ENCODE results near the gene PCSK1N. TPM values are rescaled to one million over a fixed set of nuclear protein-coding genes. Genes with fewer than 3 reads are reported as not detected.

The PCSK1N gene
- total RNA-seq, 1 donor: not detected

DNA sequence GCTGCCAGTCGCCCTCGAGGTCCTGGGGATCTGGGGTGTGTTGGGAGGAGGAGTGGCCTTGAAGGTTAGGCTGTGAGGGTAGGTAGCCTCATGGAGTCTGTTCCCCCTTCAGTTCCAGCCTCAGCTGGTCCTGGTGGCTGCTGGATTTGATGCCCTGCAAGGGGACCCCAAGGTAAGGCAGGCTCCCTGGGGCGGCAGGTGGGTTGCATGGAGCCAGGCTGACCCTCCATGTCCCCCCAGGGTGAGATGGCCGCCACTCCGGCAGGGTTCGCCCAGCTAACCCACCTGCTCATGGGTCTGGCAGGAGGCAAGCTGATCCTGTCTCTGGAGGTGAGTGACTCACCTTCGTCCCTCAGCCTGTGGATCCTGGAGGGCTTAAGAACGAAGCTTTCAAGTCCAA, 20.7 kb downstream of the PCSK1N start:
- no peak overlapping the region for H3K27ac ChIP-seq (ENCODE audit: low read depth, low read length)
- no peaks in the 10 kb centered on the region for H4K20me1 ChIP-seq (ENCODE audit: insufficient read depth, low read length)

GRCh38 chrX:48813644-48814043, 21.8 kb downstream of the PCSK1N start:
- Histone ChIP-seq H3K9me3 (ENCODE audit: low read depth, low read length) (no peaks in the 10 kb centered on the region), H3K4me2 (ENCODE audit: insufficient read depth, low read length) (no peak overlapping the region), H3K79me2 (ENCODE audit: insufficient read depth, low read length) (no peaks in the 10 kb centered on the region), H3K4me1 (ENCODE audit: insufficient read depth, low read length) (no peaks in the 10 kb centered on the region), H2AFZ (ENCODE audit: low read length) (no peak overlapping the region), H4K20me1 (ENCODE audit: insufficient read depth, low read length) (no peaks in the 10 kb centered on the region), H3K4me3 (ENCODE audit: insufficient read depth, low read length) (no peak overlapping the region), H3K27me3 (ENCODE audit: insufficient read depth, low read length) (no peaks in the 10 kb centered on the region), H3K36me3 (ENCODE audit: insufficient read depth, low read length) (no peaks in the 10 kb centered on the region), H3K27ac (ENCODE audit: low read depth, low read length) (no peak overlapping the region)
- no peak for TF ChIP-seq CTCF (IDR thresholded peaks at IDR 0.05; ENCODE audit: extremely low read depth, low read depth, low read length)
- no peak for DNase-seq (ENCODE audit: insufficient read length, low spot score, missing footprints)

More for the DNA sequence above, 20.7 kb downstream of the PCSK1N start:
- TF ChIP-seq CTCF (IDR thresholded peaks at IDR 0.05; ENCODE audit: extremely low read depth, low read depth, low read length): no peak
- Histone ChIP-seq H3K4me1 (ENCODE audit: insufficient read depth, low read length) (no peaks in the 10 kb centered on the region), H3K4me2 (ENCODE audit: insufficient read depth, low read length) (no peak overlapping the region), H3K27me3 (ENCODE audit: insufficient read depth, low read length) (no peaks in the 10 kb centered on the region), H3K4me3 (ENCODE audit: insufficient read depth, low read length) (no peak overlapping the region), H3K9me3 (ENCODE audit: low read depth, low read length) (no peaks in the 10 kb centered on the region), H3K36me3 (ENCODE audit: insufficient read depth, low read length) (no peaks in the 10 kb centered on the region), H2AFZ (ENCODE audit: low read length) (no peak overlapping the region), H3K79me2 (ENCODE audit: insufficient read depth, low read length) (no peaks in the 10 kb centered on the region)
- DNase-seq (ENCODE audit: insufficient read length, low spot score, missing footprints): no peak

GRCh38 chrX:48806081-48806480, 29.3 kb downstream of the PCSK1N start:
- Histone ChIP-seq H3K36me3 (ENCODE audit: insufficient read depth, low read length) (peaks cover 6% of the 10 kb centered on the region), H3K9me3 (ENCODE audit: low read depth, low read length) (no peaks in the 10 kb centered on the region), H3K4me2 (ENCODE audit: insufficient read depth, low read length) (no peak overlapping the region), H3K27ac (ENCODE audit: low read depth, low read length) (no peak overlapping the region), H4K20me1 (ENCODE audit: insufficient read depth, low read length) (no peaks in the 10 kb centered on the region), H3K4me3 (ENCODE audit: insufficient read depth, low read length) (no peak overlapping the region), H3K27me3 (ENCODE audit: insufficient read depth, low read length) (no peaks in the 10 kb centered on the region), H3K4me1 (ENCODE audit: insufficient read depth, low read length) (no peaks in the 10 kb centered on the region), H3K79me2 (ENCODE audit: insufficient read depth, low read length) (no peaks in the 10 kb centered on the region), H2AFZ (ENCODE audit: low read length) (no peak overlapping the region)
- no peak for TF ChIP-seq CTCF (IDR thresholded peaks at IDR 0.05; ENCODE audit: extremely low read depth, low read depth, low read length)
- DNase-seq (ENCODE audit: insufficient read length, low spot score, missing footprints): no peak

DNA sequence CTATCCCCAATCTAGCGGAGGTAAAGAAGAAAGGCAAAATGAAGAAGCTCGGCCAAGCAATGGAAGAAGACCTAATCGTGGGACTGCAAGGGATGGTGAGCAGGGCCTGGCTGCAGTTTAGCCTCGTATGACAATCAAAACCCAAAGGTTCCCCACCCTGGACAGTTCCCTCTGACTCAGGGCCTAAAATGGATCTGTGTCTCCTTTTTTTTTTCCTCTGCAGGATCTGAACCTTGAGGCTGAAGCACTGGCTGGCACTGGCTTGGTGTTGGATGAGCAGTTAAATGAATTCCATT, 32.6 kb downstream of the PCSK1N start:
- Histone ChIP-seq H4K20me1 (ENCODE audit: insufficient read depth, low read length) (no peaks in the 10 kb centered on the region), H3K36me3 (ENCODE audit: insufficient read depth, low read length) (peaks cover 6% of the 10 kb centered on the region), H2AFZ (ENCODE audit: low read length) (peak overlapping the region; percentile 83), H3K9me3 (ENCODE audit: low read depth, low read length) (no peaks in the 10 kb centered on the region), H3K27ac (ENCODE audit: low read depth, low read length) (peak overlapping the region; percentile 92), H3K4me2 (ENCODE audit: insufficient read depth, low read length) (peak overlapping the region; percentile 82), H3K27me3 (ENCODE audit: insufficient read depth, low read length) (no peaks in the 10 kb centered on the region), H3K79me2 (ENCODE audit: insufficient read depth, low read length) (no peaks in the 10 kb centered on the region), H3K4me1 (ENCODE audit: insufficient read depth, low read length) (peaks cover 3% of the 10 kb centered on the region), H3K4me3 (ENCODE audit: insufficient read depth, low read length) (peak overlapping the region; percentile 84)
- no peak for TF ChIP-seq CTCF (IDR thresholded peaks at IDR 0.05; ENCODE audit: extremely low read depth, low read depth, low read length)
- DNase-seq (ENCODE audit: insufficient read length, low spot score, missing footprints): peak; percentile 60
